RPMI8226 (cell line): Measurements from ENCODE around the gene ONECUT1.
"Not testable (repeated sequence)": the region's sequence is repeated elsewhere in the genome, so short reads cannot be mapped to it uniquely, and the experiment has no call there.

Experiments used
- DNase-seq: peaks from one replicate; pipeline ENCODE4 v3.0.0-alpha.2; 2015

ONECUT1 gene

DNA sequence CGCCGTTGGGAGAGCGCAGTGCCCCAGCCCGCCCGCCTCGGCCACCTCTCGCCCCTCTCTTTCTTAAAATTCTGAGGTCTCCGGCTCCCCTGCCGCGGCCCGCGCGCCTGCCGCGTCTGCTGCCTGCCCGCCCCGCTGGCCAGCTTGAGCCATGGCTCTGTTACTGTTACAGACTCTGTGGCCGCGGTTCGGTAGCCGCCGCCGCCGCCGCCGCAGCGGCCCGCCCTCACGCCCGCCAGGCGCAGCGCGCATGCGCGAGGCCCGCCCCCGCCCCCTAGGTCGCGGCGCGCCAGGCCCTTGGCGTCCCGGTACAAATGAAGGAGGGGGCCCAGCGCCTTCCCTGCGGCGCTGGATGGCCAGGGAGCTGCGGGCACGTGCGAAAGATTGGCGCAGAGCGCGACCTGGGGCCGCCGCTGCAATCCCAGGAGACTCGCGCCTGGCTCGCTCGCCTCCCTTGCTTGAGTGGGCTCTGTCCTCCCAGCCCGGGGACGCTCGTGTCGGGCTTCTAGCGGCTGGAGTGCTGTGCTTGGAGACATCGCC lies at the start of gene ONECUT1:
TSS of gene ONECUT1 (minus strand) at position 168 of the 540 bp plus-strand sequence. CDS start 452 bp downstream, outside the sequence.
- DNase-seq: peak; percentile 82

DNA sequence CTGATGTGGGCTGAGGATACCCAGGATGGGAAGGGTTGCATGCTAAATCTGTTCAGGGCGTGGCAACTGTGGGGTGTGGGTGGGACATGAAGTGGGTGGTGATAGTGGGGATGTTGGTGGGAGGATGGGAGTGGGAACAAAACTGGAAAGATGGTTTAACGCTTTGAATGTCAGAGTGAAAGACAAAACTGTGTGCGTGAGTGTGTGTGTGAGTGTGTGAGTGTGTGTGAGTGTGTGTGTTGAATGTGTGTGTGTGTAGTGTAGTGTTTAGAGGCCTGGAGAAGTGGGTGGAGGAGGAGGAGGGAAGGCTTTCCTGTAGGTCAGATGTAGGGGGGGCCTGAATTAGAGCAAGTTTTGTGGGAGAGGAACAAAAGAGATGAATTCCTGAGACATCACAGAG lies 44.2 kb upstream of the ONECUT1 start:
- no peak for DNase-seq

GRCh38 chr15:52824169-52824942 lies 34.2 kb upstream of the ONECUT1 start:
- DNase-seq: not testable (repeated sequence)

DNA sequence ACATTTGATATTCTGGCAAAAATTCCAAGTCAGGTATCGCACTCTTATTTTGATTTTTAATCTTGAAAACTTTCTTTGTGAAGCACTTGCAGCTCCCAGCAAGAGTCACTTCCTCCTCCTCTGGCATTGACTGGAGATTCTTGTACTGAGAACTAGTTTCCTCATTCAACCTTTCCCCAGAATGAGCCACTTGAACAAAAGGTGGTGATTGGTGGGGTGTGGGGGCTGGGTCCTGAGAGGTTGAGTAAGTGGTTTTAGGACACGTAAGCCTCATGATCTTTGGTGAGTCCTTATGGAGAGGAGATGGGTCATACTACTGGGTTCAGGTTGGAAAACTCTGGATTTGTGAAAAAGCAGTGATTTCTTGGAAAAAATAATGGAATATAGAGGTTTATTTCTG lies 32.3 kb upstream of the ONECUT1 start:
- DNase-seq: no peak

DNA sequence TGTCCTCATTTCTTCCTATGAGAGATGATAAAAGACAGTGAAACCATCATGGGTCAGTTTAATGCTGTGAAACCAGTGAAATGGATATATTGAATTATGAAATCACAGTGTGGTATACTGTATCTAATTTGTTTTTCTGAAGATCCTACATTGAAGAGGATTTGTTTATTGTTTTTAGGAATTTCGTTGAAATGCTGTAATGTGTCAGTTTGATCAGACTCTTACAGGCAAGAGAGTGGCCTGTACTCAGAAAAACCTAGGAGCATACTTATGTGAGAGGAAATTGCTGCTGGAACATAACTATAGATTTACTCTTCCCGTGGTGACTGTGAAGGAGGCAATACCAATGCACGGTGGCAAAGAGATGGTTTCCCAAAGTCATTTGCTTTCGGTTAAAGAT lies 29.1 kb upstream of the ONECUT1 start:
- DNase-seq: no peak

DNA sequence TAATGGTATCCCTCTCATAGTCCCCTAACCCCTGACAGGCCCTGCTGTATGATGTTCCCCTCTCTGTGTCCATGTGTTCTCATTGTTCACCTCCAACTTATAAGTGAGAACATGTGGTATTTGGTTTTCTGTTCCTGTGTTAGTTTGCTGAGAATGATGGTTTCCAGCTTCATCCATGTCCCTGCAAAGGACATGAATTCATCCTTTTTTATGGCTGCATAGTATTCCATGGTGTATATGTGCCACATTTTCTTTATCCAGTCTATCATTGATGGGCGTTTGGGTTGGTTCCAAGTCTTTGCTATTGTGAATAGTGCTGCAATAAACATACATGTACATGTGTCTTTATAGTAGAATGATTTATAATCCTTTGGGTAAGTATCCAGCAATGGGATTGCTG lies 25.8 kb upstream of the ONECUT1 start:
- not testable (repeated sequence) for DNase-seq

DNA sequence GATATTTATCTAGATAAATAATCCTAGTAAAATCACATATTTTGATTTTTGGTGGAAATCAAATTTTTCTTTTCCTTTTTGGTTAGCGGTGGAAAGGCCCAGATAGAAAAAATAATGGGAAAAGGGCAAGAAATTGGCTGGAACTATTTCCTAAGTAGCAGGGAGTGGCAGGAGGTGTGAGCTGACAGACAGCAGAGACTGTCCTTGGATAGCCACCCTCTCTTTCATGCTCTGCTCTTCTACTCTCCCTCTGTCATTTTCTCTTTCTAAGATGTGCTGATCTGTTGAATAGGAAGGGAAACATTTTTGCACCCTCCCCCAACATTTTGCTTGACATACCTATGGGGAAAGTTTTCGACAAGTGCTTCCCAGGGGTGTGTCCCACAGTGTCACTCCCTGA lies 18.9 kb upstream of the ONECUT1 start:
- DNase-seq: no peak

GRCh38 chr15:52808441-52808840 lies 18.3 kb upstream of the ONECUT1 start:
- no peak for DNase-seq

GRCh38 chr15:52806284-52806655 lies 16.1 kb upstream of the ONECUT1 start:
- no peak for DNase-seq

- no peak for DNase-seq
Observed at GRCh38 chr15:52805351-52806283, 15.5 kb upstream of the ONECUT1 start.

DNA sequence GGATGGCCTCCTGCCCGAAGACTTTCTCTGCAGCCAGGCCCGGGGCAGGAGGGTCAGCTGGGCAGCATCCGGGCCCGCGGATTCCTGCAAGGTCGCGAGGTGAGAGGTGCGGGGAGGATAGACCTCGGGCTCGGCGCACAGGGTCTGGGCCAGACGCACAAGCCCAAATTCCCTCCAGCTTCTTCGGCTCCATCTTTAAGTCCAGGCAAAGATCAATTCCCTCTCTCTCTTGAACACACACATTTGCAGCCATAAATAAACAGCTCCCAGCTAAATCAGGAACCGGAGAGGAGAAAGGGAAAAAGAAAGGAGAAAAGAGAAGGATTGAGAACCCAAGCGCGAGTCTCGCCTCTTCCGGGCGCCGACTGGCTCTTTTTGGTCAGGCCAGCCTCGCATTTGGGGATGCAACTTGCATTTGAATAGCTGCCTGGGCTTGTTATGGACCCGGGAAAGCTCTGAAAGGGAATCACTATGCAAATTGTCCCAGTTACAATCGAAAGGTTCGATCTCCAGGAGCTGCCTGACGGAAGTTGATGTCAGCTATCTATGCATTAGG lies 14.5 kb upstream of the ONECUT1 start:
- DNase-seq: peak; percentile 33

DNA sequence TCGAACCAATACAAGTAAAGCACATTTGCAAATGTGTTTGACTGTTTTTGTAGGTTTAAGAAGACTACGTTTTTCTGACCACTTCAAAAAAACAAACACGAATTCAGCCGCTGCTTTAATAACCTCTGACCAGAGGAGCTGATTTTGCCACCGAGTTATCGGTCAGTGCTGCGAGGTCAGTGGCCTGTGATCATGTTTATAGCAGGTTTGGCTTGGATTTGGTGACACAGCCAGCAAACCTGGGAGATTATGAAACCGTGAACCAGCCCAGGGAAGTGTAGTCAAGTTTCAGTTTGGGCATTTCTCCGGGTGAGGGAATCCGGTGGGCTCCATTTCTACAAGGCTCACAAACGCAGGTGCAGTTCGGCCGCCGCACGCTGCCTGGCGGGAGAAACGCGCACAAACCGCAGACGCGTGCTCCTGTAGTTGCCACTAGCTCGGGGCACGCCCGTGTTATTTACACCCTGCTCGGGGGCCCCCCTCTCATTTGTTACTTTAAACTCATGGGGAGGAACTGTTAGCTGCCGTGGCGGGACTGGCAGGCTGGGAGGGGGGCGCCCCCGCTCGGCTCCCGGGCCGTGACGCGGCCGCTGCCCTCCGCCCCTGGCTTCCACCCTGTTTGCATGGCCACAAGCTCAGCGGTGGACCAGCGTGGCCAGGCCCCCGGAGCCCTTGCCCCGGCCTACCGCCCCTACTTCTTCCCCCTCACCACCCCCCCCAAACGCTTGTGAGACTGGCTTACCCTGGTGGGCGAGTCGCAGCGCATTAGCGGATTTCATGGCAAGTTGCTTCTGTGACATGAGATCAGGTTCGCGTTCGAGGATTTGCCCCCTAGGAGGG lies 13.6 kb upstream of the ONECUT1 start:
- peak; percentile 72 for DNase-seq

- no peak for DNase-seq
Observed at GRCh38 chr15:52803108-52803466, 13.0 kb upstream of the ONECUT1 start.

DNA sequence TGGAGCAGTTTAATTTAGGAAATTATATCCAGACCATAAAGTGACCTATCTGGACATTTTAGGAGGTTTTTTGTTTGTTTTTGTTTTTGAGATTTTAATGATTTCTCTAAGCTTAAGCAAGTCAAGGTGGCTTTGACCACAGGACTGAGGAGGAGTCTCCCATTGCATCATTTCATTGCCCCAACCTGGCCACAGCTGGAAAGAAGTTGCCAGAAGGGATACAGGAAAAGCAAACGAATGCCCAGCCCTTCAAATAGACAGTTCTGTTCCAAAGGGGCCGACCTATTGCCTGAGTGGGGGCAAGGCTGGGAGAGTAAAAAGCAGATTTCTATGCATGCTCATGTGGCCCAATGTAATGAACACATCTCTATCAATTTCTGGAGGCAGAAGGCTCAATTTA lies 12.0 kb upstream of the ONECUT1 start:
- no peak for DNase-seq

DNA sequence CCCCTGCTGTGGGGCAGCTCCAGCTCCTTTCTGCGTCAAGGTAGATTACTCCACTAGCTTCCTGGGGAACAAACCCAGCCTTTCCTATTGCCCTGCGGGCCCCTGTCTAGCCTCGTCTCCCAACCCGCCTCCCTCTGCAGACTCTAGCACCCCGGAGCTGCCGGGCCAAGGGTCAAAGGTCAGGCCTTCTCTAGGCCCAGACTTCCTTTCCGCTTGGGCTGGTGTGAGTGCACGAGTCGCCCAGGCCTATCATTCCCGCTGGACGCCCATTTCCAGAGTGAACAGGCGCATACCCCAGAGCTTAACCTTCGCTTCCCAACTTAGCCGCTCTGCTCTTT lies 11.6 kb upstream of the ONECUT1 start:
- peak; percentile 1 for DNase-seq

GRCh38 chr15:52800828-52801747 lies 11.0 kb upstream of the ONECUT1 start:
- no peak for DNase-seq

- no peak for DNase-seq
Observed at GRCh38 chr15:52799145-52799811, 9.1 kb upstream of the ONECUT1 start.

DNA sequence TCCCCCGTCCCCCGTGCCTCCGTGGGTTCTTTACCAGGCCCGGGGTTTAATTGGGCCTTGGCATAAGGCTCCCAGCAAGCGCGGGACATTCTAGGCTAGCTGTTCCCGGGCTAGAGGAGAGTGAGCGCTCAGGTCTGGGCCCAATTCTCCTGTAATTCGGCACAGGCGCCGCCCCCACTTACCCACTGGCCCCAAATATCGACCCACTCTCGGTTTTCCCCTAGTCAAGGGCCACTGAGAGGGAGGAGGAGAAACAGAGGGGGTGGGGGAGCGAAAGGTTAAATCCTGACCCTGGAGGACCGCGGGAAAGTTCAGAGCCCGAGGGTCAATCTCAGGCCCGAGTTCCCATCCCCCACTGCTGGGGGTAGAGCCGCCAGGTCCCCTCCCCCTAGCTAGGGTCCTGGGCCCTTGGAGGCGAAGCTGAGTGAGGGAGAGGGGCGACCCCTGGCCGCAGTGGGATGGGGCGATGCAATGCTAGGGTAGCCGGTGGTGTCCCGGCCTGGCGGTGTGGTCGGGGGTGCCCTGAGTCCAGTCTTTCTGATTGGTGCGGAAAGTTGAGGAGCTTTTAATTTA lies 8.5 kb upstream of the ONECUT1 start:
- DNase-seq: no peak

DNA sequence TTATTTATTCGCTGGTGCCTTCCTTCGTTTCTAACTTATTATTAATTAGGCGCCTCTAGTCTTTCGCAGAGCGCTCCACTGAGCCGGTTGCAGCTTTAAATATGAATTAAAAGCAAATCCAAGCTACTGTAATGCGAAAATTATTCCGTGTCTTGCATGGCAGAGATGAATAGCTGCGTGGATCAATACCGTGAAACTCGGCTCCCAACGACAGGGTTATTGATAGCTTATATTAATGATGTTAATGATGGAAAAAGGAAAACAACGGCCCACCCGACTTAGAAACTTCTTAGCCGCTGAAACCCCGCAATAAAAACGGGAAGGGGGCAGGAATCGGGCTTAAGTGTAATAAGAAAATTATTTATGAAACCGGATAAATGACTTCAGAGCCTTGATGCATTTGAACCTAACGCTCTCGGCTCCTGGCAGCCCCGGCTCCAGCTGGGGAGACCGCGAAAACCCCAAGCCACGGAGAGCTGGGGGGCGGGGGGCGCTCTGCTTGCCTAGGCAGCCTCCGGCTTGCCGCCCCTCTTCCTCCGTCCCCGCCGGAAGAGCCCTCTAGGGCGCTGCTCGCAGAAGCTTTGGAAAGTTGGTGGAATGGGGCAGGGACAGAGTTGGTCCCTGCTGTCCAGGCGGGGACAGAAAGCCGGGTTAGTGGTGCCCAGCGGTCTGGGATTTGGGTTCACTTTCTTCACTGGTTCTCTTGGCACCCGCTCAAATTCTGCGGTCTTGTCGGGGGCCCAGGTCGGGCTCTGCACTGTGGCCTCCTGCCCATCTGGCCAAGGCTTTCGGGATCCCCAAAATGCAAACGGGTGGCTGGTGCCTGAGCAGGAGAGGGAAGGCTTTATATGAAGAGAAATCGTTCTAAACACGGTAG lies 7.7 kb upstream of the ONECUT1 start:
- no peak for DNase-seq
